DOHH2 (cell line): ENCODE measurements around the gene MUC5AC.

ENCODE experiments used
- H3F3A ChIP-seq: fragments of 200-600 bp; sonication (generic), shearing (Covaris generic); 2 replicates; pipeline ENCODE4 v1.6.0; 2016; ENCODE audit warnings: antibody characterized with exemption, mild to moderate bottlenecking; ENCODE audit not compliant: control insufficient read depth, insufficient read depth
- H3K27ac ChIP-seq: fragments of 200-600 bp; sonication (generic); 2 replicates; pipeline ENCODE4 v1.5.1; 2014; ENCODE audit warnings: low read depth, mild to moderate bottlenecking, low read length, moderate library complexity
- H3K27me3 ChIP-seq: fragments of 200-600 bp; sonication (generic); 2 replicates; pipeline ENCODE4 v1.6.1; 2014; ENCODE audit warnings: mild to moderate bottlenecking, low read length, mixed read lengths; ENCODE audit not compliant: control insufficient read depth
- H3K36me3 ChIP-seq: fragments of 200-600 bp; sonication (generic); 2 replicates; pipeline ENCODE4 v1.6.1; 2014; ENCODE audit warnings: mild to moderate bottlenecking, low read length, moderate library complexity, mixed read lengths; ENCODE audit not compliant: control insufficient read depth
- H3K4me1 ChIP-seq: fragments of 200-600 bp; sonication (generic); 2 replicates; pipeline ENCODE4 v1.6.1; 2014; ENCODE audit warnings: mild to moderate bottlenecking, low read length, mixed read lengths; ENCODE audit not compliant: control insufficient read depth
- H3K4me2 ChIP-seq: fragments of 200-600 bp; sonication (generic); 2 replicates; pipeline ENCODE4 v1.6.0; 2014; ENCODE audit warnings: mild to moderate bottlenecking, low read length, moderate library complexity
- H3K4me3 ChIP-seq: fragments of 200-600 bp; sonication (generic); 2 replicates; pipeline ENCODE4 v1.5.1; 2014; ENCODE audit warnings: mild to moderate bottlenecking, low read length, mixed read lengths
- H3K79me2 ChIP-seq: fragments of 200-600 bp; sonication (generic); 2 replicates; pipeline ENCODE4 v1.6.1; 2014; ENCODE audit warnings: mild to moderate bottlenecking, low read length, mixed read lengths; ENCODE audit not compliant: control insufficient read depth
- H3K9me2 ChIP-seq: fragments of 200-600 bp; sonication (generic); replicated peaks from 2 replicates; pipeline ENCODE4 v1.6.1; 2014; ENCODE audit warnings: mild to moderate bottlenecking, low read length, mixed read lengths; ENCODE audit not compliant: control insufficient read depth
- H3K9me3 ChIP-seq: fragments of 200-600 bp; sonication (generic); 2 replicates; pipeline ENCODE4 v1.6.1; 2014; ENCODE audit warnings: antibody characterized with exemption, low read length, mixed read lengths; ENCODE audit not compliant: control insufficient read depth, insufficient read depth
- H4K20me1 ChIP-seq: fragments of 200-600 bp; sonication (generic); 2 replicates; pipeline ENCODE4 v1.6.0; 2014; ENCODE audit warnings: low read depth, mild to moderate bottlenecking, antibody characterized with exemption, low read length, moderate library complexity; ENCODE audit not compliant: control insufficient read depth, insufficient read depth
- CTCF ChIP-seq: fragments of 200-600 bp; sonication (generic); IDR thresholded peaks from one replicate; pipeline ENCODE4 v1.5.1; 2014; ENCODE audit warnings: antibody characterized with exemption, mild to moderate bottlenecking, low read depth, low read length; ENCODE audit not compliant: poor library complexity, severe bottlenecking
- EZH2phosphoT487 ChIP-seq: fragments of 200-600 bp; sonication (generic); IDR thresholded peaks from 2 replicates; pipeline ENCODE4 v1.6.1; 2017; ENCODE audit warnings: borderline replicate concordance, mild to moderate bottlenecking, antibody characterized with exemption, low read length, moderate library complexity, mixed read lengths

MUC5AC gene

GRCh38 chr11:1237128-1237580 is 79.4 kb downstream of the MUC5AC start:
- Histone ChIP-seq H3K9me3 (peaks cover 7% of the 10 kb centered on the region; the same call in 1 of the 2 replicates), H3K4me3 (no peak overlapping the region), H3F3A (no peaks in the 10 kb centered on the region), H3K79me2 (no peaks in the 10 kb centered on the region), H3K4me1 (no peaks in the 10 kb centered on the region), H3K4me2 (no peak overlapping the region), H3K27ac (no peak overlapping the region), H3K27me3 (no peaks in the 10 kb centered on the region), H3K36me3 (no peaks in the 10 kb centered on the region), H4K20me1 (no peaks in the 10 kb centered on the region), H3K9me2 (no peaks in the 10 kb centered on the region)
- TF ChIP-seq EZH2phosphoT487, result no peak
- TF ChIP-seq CTCF, result no peak

DNA sequence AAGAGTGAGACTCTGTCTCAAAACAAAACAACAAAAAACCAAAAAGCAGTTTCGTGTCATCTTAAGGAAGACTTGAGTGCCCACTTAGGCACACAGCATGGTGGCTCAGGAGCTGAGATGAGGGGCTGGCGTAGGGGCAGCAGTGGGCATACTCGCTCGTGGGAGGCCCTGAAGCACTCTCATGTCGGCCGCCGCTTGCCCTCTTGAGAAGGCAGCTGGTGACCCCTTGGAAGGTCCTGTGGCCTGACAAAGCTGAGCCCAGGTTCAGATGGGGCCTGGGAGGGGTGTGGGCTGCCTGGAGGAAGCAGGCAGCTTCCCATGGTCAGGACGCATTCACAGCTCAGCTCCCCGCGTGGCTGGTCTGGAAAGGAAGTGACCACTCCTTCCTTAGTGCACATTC is 80.1 kb downstream of the MUC5AC start:
- Histone ChIP-seq H3K27ac (no peak overlapping the region), H3F3A (no peaks in the 10 kb centered on the region), H3K79me2 (no peaks in the 10 kb centered on the region), H3K4me2 (no peak overlapping the region), H3K36me3 (no peaks in the 10 kb centered on the region), H3K4me3 (no peak overlapping the region), H3K9me2 (no peaks in the 10 kb centered on the region), H3K9me3 (peaks cover 7% of the 10 kb centered on the region; the same call in 1 of the 2 replicates), H4K20me1 (no peaks in the 10 kb centered on the region), H3K27me3 (no peaks in the 10 kb centered on the region), H3K4me1 (no peaks in the 10 kb centered on the region)
- TF ChIP-seq CTCF (no peak), EZH2phosphoT487 (no peak)

- H3K9me2 ChIP-seq, result no peaks in the 10 kb centered on the region
- no peak for TF ChIP-seq CTCF
- no peaks in the 10 kb centered on the region for H4K20me1 ChIP-seq
- H3K4me1 ChIP-seq, result no peaks in the 10 kb centered on the region
- no peak overlapping the region for H3K4me2 ChIP-seq
- no peaks in the 10 kb centered on the region for H3F3A ChIP-seq
- H3K27ac ChIP-seq, result no peak overlapping the region
- H3K36me3 ChIP-seq, result no peaks in the 10 kb centered on the region
- no peak overlapping the region for H3K4me3 ChIP-seq
- no peaks in the 10 kb centered on the region for H3K27me3 ChIP-seq
- no peaks in the 10 kb centered on the region for H3K79me2 ChIP-seq
- H3K9me3 ChIP-seq, result peaks cover 11% of the 10 kb centered on the region; the same call in 1 of the 2 replicates
Observed at GRCh38 chr11:1238767-1239595, 81.2 kb downstream of the MUC5AC start.
